HepG2 (cell line): Measurements from ENCODE around the gene PCBP1. TPM values are rescaled to one million over a fixed set of nuclear protein-coding genes. Genes with fewer than 3 reads are reported as not detected.

Experiments
- CCAR2 ChIP-seq: fragments of 200-400 bp; formaldehyde crosslinking; optimal IDR thresholded peaks from 2 replicates; pipeline ENCODE3; 2018; ENCODE audit warnings: low read depth, mild to moderate bottlenecking, low read length, moderate library complexity
- CHCHD3 ChIP-seq: sonication (generic); formaldehyde crosslinking; IDR thresholded peaks from 2 replicates; pipeline ENCODE4 v1.8.0; 2022; ENCODE audit warnings: mild to moderate bottlenecking, missing genetic modification reagents, moderate library complexity
- ELF4 ChIP-seq: sonication (generic); formaldehyde crosslinking; IDR thresholded peaks from 2 replicates; pipeline ENCODE4 v1.5.0; 2020; ENCODE audit warnings: missing genetic modification reagents, mild to moderate bottlenecking, moderate library complexity, borderline replicate concordance
- ERF ChIP-seq: IDR thresholded peaks from 2 replicates; pipeline ENCODE4 v1.6.1; 2018; ENCODE audit warnings: missing biosample characterization, missing genetic modification reagents
- EZH2 ChIP-seq: conservative IDR thresholded peaks from 2 replicates; pipeline ENCODE4 v1.6.1; 2012; ENCODE audit warnings: mild to moderate bottlenecking, low read depth, low read length, moderate library complexity
- FIP1L1 ChIP-seq: fragments of 200-400 bp; formaldehyde crosslinking; IDR thresholded peaks from 2 replicates; pipeline ENCODE4 v1.6.1; 2018; ENCODE audit warnings: low read depth, mild to moderate bottlenecking, low read length, moderate library complexity, borderline replicate concordance; ENCODE audit not compliant: insufficient read depth
- GTF3A ChIP-seq: sonication (generic); formaldehyde crosslinking; conservative IDR thresholded peaks from 2 replicates; pipeline ENCODE4 v1.4.0; 2020; ENCODE audit warnings: mild to moderate bottlenecking, missing genetic modification reagents
- HNRNPH1 ChIP-seq: fragments of 200-400 bp; formaldehyde crosslinking; optimal IDR thresholded peaks from 2 replicates; pipeline ENCODE3; 2017; ENCODE audit warnings: mild to moderate bottlenecking, low read depth, low read length
- HNRNPK ChIP-seq: fragments of 200-400 bp; formaldehyde crosslinking; IDR thresholded peaks from 2 replicates; pipeline ENCODE4 v1.6.1; 2018; ENCODE audit warnings: low read length, low read depth, moderate library complexity, mild to moderate bottlenecking; ENCODE audit not compliant: poor library complexity, severe bottlenecking
- NFE2 ChIP-seq: sonication (generic); formaldehyde crosslinking; IDR thresholded peaks from 2 replicates; pipeline ENCODE4 v1.4.0; 2020; ENCODE audit warnings: missing genetic modification reagents
- POLR2A ChIP-seq, 2 experiments: IDR thresholded peaks; 2 replicates each; pipeline ENCODE4 v1.6.1; 2011; ENCODE audit warnings: low read depth in 2 of 2, low read length in 2 of 2, mild to moderate bottlenecking in 1 of 2, moderate library complexity in 1 of 2; ENCODE audit not compliant: insufficient read depth in 1 of 2
- PRMT3 ChIP-seq: sonication (generic); formaldehyde crosslinking; IDR thresholded peaks from 2 replicates; pipeline ENCODE4 v1.8.1; 2022; ENCODE audit warnings: low read depth, mild to moderate bottlenecking, moderate library complexity, missing genetic modification reagents, borderline replicate concordance
- SMARCE1 ChIP-seq: fragments of 450-650 bp; IDR thresholded peaks from 2 replicates; pipeline ENCODE4 v1.6.1; 2017; ENCODE audit warnings: borderline replicate concordance
- SMC3 ChIP-seq: IDR thresholded peaks from 2 replicates; pipeline ENCODE4 v1.6.1; 2011; ENCODE audit warnings: low read length, improper control_type of control experiment
- ZFP36 ChIP-seq: fragments of 150-350 bp; IDR thresholded peaks from 2 replicates; pipeline ENCODE4 v1.6.1; 2018; ENCODE audit warnings: borderline replicate concordance, low read length, low read depth; ENCODE audit not compliant: partially characterized antibody
- ZKSCAN5 ChIP-seq: sonication (generic); formaldehyde crosslinking; IDR thresholded peaks from 2 replicates; pipeline ENCODE4 v1.5.1; 2020; ENCODE audit warnings: mild to moderate bottlenecking, missing genetic modification reagents
- ZNF24 ChIP-seq: fragments of 450-650 bp; IDR thresholded peaks from 2 replicates; pipeline ENCODE4 v1.6.1; 2017; ENCODE audit warnings: antibody characterized with exemption, mild to moderate bottlenecking
- ZNF367 ChIP-seq: sonication (generic); formaldehyde crosslinking; IDR thresholded peaks from 2 replicates; pipeline ENCODE4 v1.4.0; 2020; ENCODE audit warnings: missing genetic modification reagents, borderline replicate concordance
- ZNF629 ChIP-seq: sonication (generic); formaldehyde crosslinking; conservative IDR thresholded peaks from 2 replicates; pipeline ENCODE4 v1.5.0; 2020; ENCODE audit warnings: missing genetic modification reagents
- ZNF747 ChIP-seq: sonication (generic); formaldehyde crosslinking; IDR thresholded peaks from 2 replicates; pipeline ENCODE4 v1.8.1; 2023; ENCODE audit warnings: missing genetic modification reagents, mild to moderate bottlenecking, borderline replicate concordance
- ZSCAN29 ChIP-seq: sonication (generic); formaldehyde crosslinking; conservative IDR thresholded peaks from 2 replicates; pipeline ENCODE4 v1.4.0; 2020; ENCODE audit warnings: mild to moderate bottlenecking, missing genetic modification reagents
- polyA plus RNA-seq, 8 experiments: library from polyadenylated mRNA; depleted of rRNA in 3 of 8; stranded (reverse) in 7 of 8; unstranded in 1 of 8; fragments of >200 nt; fragmentation: Illumina TruSeq in 4 of 8; extraction: Trizol in 4 of 8; gene quantifications; 2 replicates each; pipeline versions ENCODE4 v1.2.1 to v1.2.3, GENCODE V29; 2011 to 2016; ENCODE audit warnings: low read depth in 4 of 8, missing spikeins in 1 of 8, mixed read lengths in 1 of 8; ENCODE audit not compliant: insufficient read depth in 1 of 8
- total RNA-seq, 5 experiments: library from RNA; depleted of rRNA; stranded (reverse); fragments of >200 nt; fragmentation: Illumina TruSeq; extraction: Trizol; gene quantifications; 2 replicates each; pipeline ENCODE4 v1.2.3, GENCODE V29; 2016; ENCODE audit warnings: low read depth in 1 of 5
- TF ChIP-seq, protein P1 (sequence below): sonication (generic); formaldehyde crosslinking; IDR thresholded peaks from 2 replicates; pipeline ENCODE4 v1.8.1; 2022; ENCODE audit warnings: low read depth, mild to moderate bottlenecking, missing genetic modification reagents
- TF ChIP-seq, protein P2 (sequence below): sonication (generic); formaldehyde crosslinking; IDR thresholded peaks from 2 replicates; pipeline ENCODE4 v1.4.0; 2020; ENCODE audit warnings: missing genetic modification reagents, low read depth, mild to moderate bottlenecking, borderline replicate concordance
- TF ChIP-seq, protein P3 (sequence below): IDR thresholded peaks from 2 replicates; pipeline ENCODE4 v1.6.1; 2012; ENCODE audit warnings: low read depth, low read length, improper control_type of control experiment

The PCBP1 gene
- total and polyA plus RNA-seq, 2 of the 13 experiments (the other 11 are each of a cell fraction or from before 2014, with no cell fraction given), result 32.0 to 137 TPM

DNA sequence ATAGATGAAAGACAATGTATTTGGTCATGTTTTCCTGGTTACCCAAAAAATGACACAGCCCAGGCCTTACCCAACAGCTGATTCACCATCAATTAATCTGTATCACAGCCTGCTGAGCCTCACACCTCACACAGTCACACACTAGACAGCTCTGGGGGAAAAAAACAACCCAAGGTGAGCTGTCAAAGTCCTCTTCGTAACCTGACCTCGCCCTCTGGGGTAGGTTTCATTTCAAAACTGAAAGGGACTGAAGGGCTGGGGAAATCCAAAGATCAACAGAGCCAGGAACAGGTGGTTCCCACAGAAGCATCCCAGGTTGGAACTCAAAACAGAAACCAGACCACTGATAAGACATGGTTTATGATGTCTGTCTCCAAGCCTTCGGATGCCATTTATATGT lies 18.2 kb upstream of the PCBP1 start (continued):
- TF ChIP-seq ERF (CRISPR knock-in tag) (no peak), ZNF367 (CRISPR knock-in tag) (no peak), ZFP36 (no peak), ZKSCAN5 (no peak), ZSCAN29 (no peak), FIP1L1 (no peak), PRMT3 (CRISPR knock-in tag) (no peak), SMC3 (peak; percentile 36; the same call in 1 of the 2 replicates), HNRNPK (no peak), ZNF747 (no peak), CCAR2 (no peak), POLR2A (IDR thresholded peaks at IDR 0.05; ENCODE audit: insufficient read depth in 1 of 2, low read depth in 2 of 2, low read length in 2 of 2) (no peak), ELF4 (no peak), ZNF629 (CRISPR knock-in tag) (no peak), SMARCE1 (no peak), ZNF24 (no peak), NFE2 (no peak), CHCHD3 (CRISPR knock-in tag) (no peak), EZH2 (no peak), HNRNPH1 (no peak), GTF3A (no peak)
- TF ChIP-seq, protein P1, sequence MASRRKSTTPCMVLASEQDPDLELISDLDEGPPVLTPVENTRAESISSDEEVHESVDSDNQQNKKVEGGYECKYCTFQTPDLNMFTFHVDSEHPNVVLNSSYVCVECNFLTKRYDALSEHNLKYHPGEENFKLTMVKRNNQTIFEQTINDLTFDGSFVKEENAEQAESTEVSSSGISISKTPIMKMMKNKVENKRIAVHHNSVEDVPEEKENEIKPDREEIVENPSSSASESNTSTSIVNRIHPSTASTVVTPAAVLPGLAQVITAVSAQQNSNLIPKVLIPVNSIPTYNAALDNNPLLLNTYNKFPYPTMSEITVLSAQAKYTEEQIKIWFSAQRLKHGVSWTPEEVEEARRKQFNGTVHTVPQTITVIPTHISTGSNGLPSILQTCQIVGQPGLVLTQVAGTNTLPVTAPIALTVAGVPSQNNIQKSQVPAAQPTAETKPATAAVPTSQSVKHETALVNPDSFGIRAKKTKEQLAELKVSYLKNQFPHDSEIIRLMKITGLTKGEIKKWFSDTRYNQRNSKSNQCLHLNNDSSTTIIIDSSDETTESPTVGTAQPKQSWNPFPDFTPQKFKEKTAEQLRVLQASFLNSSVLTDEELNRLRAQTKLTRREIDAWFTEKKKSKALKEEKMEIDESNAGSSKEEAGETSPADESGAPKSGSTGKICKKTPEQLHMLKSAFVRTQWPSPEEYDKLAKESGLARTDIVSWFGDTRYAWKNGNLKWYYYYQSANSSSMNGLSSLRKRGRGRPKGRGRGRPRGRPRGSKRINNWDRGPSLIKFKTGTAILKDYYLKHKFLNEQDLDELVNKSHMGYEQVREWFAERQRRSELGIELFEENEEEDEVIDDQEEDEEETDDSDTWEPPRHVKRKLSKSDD, result no peak
- TF ChIP-seq, protein P2, sequence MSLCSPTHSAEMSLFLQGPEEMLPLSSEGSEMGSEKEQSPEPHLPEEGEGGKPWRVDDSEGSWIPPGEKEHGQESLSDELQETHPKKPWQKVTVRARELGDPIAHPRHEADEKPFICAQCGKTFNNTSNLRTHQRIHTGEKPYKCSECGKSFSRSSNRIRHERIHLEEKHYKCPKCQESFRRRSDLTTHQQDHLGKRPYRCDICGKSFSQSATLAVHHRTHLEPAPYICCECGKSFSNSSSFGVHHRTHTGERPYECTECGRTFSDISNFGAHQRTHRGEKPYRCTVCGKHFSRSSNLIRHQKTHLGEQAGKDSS (CRISPR knock-in tag), result no peak
- TF ChIP-seq, protein P3, sequence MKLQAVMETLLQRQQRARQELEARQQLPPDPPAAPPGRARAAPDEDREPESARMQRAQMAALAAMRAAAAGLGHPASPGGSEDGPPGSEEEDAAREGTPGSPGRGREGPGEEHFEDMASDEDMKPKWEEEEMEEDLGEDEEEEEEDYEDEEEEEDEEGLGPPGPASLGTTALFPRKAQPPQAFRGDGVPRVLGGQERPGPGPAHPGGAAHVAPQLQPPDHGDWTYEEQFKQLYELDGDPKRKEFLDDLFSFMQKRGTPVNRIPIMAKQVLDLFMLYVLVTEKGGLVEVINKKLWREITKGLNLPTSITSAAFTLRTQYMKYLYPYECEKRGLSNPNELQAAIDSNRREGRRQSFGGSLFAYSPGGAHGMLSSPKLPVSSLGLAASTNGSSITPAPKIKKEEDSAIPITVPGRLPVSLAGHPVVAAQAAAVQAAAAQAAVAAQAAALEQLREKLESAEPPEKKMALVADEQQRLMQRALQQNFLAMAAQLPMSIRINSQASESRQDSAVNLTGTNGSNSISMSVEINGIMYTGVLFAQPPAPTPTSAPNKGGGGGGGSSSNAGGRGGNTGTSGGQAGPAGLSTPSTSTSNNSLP, result peak; percentile 75; the same call in 1 of the 2 replicates
